HG02642 (cell line): ENCODE results near the gene CLC.
"Not testable (repeated sequence)": the region's sequence is repeated elsewhere in the genome, so short reads cannot be mapped to it uniquely, and the experiment has no call there.

ENCODE experiments used
- ATAC-seq: cut with Tn5 transposase; IDR thresholded peaks from one replicate; pipeline ENCODE4 v1.9.1; 2021; ENCODE audit warnings: mild to moderate bottlenecking; ENCODE audit not compliant: unreplicated experiment, poor library complexity

The CLC gene

GRCh38 chr19:39737891-39738290 lies at the start of gene CLC:
TSS of gene CLC (minus strand) at chr19:39738029. CDS start at chr19:39737952, 77 bp downstream.
- ATAC-seq = no peak

DNA sequence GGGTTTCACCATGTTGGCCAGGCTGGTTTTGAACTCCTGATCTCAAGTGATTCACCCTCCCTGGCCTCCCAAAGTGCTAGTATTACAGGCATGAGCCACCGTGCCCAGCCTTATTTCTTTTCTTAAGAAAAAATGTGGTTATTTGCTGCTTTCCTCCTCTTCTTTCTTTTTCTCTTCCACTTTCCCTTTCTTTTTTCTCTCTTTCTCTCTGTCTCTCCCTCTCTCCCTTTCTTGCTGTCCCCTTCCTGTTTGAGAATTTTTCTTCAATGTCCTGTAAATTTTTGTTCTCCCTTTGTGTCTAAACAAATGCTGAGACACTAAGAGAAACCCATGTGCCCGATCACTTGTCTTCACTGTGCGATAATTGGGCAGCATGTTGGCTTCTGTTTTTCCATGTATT lies 43.1 kb upstream of the CLC start:
- no peak for ATAC-seq

- no peak for ATAC-seq
Measured at GRCh38 chr19:39778763-39779162, 40.9 kb upstream of the CLC start, which contains the start of gene LEUTX. TSS of gene LEUTX (plus strand) at chr19:39778854. CDS start at chr19:39778921, 67 bp downstream.

DNA sequence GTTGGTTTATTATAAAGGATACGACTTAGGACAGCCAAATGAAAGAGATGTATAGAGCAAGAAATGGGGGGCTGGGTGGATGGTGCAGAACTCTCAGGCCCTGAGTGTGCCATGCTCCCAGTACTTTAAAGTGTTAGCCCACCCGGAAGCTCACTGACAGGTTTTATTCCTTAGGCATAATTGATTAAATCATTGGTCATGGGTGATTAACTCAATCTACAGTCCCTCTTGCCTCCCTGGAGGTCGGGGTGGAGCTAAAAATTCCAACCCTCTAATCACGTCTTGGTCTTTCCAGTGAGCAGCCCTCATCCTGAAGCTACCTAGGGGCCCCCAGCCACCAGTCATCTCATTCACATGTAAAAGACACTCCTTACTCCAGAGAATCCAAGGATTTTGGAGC lies 31.0 kb upstream of the CLC start:
- ATAC-seq = no peak

DNA sequence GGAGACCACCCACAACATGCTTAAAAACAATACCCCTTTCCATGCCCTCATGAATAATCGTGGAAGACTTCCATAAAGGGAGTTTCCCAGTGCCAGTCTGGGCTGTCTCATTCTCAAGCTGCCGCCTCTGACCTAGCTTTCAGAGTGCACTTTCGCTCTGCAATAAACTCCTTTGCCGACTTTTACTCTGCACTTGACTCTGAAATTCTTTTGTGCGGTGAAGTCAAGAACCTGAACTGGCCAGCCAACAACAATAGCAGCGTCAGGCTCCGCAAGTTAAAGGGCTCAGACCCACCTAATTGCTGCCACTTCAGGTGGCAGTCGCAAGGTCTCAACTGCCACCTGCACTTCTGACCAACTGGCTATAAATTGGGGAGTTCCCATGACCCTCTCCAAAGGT lies 30.5 kb upstream of the CLC start:
- no peak for ATAC-seq

- no peak for ATAC-seq
Measured at GRCh38 chr19:39765091-39766076, 27.6 kb upstream of the CLC start.

- ATAC-seq = not testable (repeated sequence)
Measured at GRCh38 chr19:39761851-39762250, 24.0 kb upstream of the CLC start.

DNA sequence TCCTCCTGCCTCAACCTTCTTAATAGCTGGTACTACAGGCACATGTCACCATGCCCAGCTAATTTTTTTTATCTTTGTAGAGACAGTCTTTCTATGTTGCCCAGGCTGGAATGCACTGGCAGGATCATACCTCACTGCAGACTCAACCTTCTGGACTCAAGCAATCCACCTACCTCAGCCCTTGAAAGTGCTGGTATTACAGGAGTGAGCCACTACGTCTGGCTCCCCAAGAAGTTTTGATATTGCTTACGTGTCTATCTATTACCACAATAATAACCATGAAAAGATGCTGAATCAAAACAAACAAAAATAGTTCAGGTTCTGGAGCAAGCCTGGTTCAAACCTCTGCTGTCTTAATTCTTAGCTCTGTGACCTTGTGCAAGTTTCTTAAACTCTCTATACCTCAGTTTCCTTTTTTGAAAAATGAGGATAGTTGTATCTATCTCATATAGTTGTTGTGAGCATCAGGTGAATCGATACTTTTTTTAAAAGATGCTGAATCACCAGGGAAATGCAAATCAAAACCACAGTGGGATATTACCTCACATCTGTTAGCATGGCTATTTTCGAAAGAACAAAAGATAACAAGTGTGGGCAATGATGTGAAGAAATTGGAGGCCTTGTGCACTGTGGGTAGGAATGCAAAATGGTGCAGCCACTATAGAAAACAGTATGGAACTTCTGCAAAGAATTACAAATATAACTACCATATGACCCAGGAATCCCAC lies 21.8 kb upstream of the CLC start:
- no peak for ATAC-seq

GRCh38 chr19:39754971-39755370 lies 17.1 kb upstream of the CLC start:
- ATAC-seq = no peak

DNA sequence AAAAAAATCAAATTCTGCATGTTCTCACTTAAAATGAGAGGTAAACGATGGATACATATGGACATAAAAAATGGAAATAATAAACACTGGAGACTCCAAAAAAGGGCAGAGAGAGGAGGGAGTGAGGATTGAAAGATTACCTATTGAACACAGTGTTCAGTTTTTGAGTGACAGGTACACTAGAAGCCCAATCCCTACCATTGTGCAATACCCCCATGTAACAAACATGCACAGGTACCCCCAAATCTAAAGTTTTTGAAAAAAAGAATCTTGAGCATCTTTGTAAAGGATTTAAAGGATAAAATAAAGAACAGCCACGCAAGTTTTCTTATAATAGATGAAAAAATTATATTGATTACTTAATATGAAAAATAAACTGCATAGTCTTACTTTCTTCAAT lies 16.7 kb upstream of the CLC start:
- ATAC-seq = no peak

GRCh38 chr19:39752795-39753194 lies 15.0 kb upstream of the CLC start:
- ATAC-seq = no peak

DNA sequence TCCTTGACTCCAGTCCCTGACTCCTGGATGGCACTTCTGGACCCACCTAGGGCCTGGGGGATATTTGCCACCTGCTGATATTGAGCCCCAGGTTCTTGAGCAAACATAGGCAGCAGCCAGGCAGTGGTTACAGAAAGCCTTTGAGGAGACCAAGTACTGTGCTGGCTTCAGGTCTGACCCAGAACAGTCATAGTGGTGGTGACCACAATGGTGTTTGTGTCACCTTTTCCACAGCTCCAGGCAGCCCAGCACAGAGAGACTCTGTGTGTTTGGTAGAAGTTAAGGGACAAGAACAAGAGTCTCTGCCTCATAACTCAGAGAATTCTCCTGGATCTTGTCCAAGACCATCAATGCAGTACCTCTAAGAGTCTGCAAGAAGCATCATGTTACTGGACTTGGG lies 14.6 kb upstream of the CLC start:
- ATAC-seq = no peak

DNA sequence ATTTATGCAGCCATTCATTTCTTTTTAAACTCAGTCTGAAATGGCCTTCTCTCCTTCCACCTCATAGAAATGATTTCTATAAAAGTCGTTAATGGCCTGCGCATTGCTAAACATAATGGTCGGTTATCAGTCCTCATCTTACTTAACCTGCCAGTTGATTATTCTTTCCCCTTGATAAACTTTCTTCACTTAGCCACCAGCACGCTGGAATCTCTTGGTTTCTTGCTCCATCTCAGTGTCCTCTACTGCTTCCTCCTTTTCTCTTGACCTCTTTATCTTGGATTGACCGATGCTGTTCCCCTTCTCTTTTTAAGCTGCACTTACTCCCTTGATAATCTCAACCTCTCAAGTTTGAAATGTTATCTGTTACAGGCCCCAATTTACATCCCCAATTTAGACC lies 12.2 kb upstream of the CLC start:
- ATAC-seq = no peak

- ATAC-seq = no peak
Measured at GRCh38 chr19:39746836-39747529, 9.2 kb upstream of the CLC start.

DNA sequence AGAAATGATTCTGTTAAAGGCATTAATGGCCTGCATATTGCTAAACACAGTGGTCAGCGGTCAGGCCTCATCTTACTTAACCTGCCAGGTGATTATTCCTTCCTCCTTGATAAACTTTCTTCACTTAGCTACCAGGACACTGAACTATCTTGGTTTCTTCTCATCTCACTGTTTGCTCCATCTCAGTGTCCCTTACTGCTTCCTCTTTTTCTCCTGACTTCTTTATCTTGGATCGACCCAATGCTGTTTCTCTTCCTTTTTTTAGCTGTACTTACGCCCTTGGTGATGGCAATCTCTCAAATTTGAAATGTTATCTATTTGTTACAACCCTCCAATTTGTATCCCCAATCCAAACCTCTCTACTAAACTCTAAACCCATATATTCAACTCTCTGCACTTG lies 7.8 kb upstream of the CLC start:
- ATAC-seq = no peak

- no peak for ATAC-seq
Measured at GRCh38 chr19:39740395-39740794, 2.6 kb upstream of the CLC start.

GRCh38 chr19:39738814-39739213 lies 985 bp upstream of the CLC start:
- no peak for ATAC-seq

GRCh38 chr19:39737351-39737750 lies 478 bp downstream of the CLC start:
- no peak for ATAC-seq

DNA sequence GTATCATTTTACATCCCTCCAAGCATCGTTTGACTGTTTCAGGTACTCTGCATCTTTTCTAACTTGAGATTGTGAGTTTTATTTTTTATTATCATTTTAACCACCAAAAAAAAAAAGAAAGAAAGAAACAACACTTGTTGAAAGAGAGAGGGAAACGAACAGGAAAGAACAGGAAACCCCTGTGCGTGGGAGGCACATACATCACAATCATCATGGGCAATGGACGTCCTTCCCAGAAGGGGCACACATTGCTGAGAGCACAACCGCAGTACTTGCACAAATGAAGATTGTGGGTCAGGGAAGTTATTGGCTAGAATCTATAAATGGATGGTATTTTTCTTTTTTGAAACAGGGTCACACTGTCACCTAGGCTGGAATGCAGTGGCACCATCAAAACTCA lies 1.7 kb downstream of the CLC start:
- no peak for ATAC-seq

- no peak for ATAC-seq
Measured at GRCh38 chr19:39735688-39736087, 2.1 kb downstream of the CLC start.

- ATAC-seq = no peak
Measured at GRCh38 chr19:39733841-39734240, 4.0 kb downstream of the CLC start.
